ENCODE measurements around the gene HSD11B2.
A peak's percentile ranks its signal among the peaks of the same experiment; 100 is the strongest.
"Not testable (repeated sequence)": the region's sequence is repeated elsewhere in the genome, so short reads cannot be mapped to it uniquely, and the experiment has no call there.

Gene HSD11B2

GRCh38 chr16:67412294-67412693, 18.6 kb upstream of the HSD11B2 start:
- no peak for FAIRE-seq

GRCh38 chr16:67413978-67414911, 16.7 kb upstream of the HSD11B2 start:
- no peak for DNase-seq (ENCODE audit: extremely low spot score, insufficient read length, low read depth)
- FAIRE-seq, result no peak

More at GRCh38 chr16:67412294-67412693, 18.6 kb upstream of the HSD11B2 start:
- no peak for DNase-seq (ENCODE audit: extremely low spot score, insufficient read length, low read depth)

- not testable (repeated sequence) for FAIRE-seq; DNase-seq (ENCODE audit: extremely low spot score, insufficient read length, low read depth)
Observed at GRCh38 chr16:67415421-67415820, 15.5 kb upstream of the HSD11B2 start.

GRCh38 chr16:67415872-67416793, 14.8 kb upstream of the HSD11B2 start, which contains the start of gene ZDHHC1:
Gene ZDHHC1, minus strand, starts transcription at chr16:67416477. Its CDS starts 8,702 bp downstream, at chr16:67407775.
- FAIRE-seq, result no peak

GRCh38 chr16:67417333-67418061, 13.4 kb upstream of the HSD11B2 start:
- DNase-seq (ENCODE audit: extremely low spot score, insufficient read length, low read depth) (no peak), FAIRE-seq (no peak)

More at GRCh38 chr16:67415872-67416793, 14.8 kb upstream of the HSD11B2 start, which contains the start of gene ZDHHC1:
- peak; percentile 75 for DNase-seq (ENCODE audit: extremely low spot score, insufficient read length, low read depth)

- FAIRE-seq, result no peak
Observed at GRCh38 chr16:67419502-67419901, 11.4 kb upstream of the HSD11B2 start.

GRCh38 chr16:67419931-67420330, 11.0 kb upstream of the HSD11B2 start:
- no peak for FAIRE-seq

More at GRCh38 chr16:67419502-67419901, 11.4 kb upstream of the HSD11B2 start:
- no peak for DNase-seq (ENCODE audit: extremely low spot score, insufficient read length, low read depth)

GRCh38 chr16:67421030-67421429, 9.9 kb upstream of the HSD11B2 start:
- FAIRE-seq (no peak), DNase-seq (ENCODE audit: extremely low spot score, insufficient read length, low read depth) (no peak)

More at GRCh38 chr16:67419931-67420330, 11.0 kb upstream of the HSD11B2 start:
- no peak for DNase-seq (ENCODE audit: extremely low spot score, insufficient read length, low read depth)

GRCh38 chr16:67423015-67423414, 7.9 kb upstream of the HSD11B2 start:
- DNase-seq (ENCODE audit: extremely low spot score, insufficient read length, low read depth), result no peak
- FAIRE-seq, result no peak

- no peak for FAIRE-seq
- no peak for DNase-seq (ENCODE audit: extremely low spot score, insufficient read length, low read depth)
Observed at GRCh38 chr16:67423611-67424260, 7.2 kb upstream of the HSD11B2 start.

- DNase-seq (ENCODE audit: extremely low spot score, insufficient read length, low read depth) (no peak), FAIRE-seq (no peak)
Observed at GRCh38 chr16:67424261-67424615, 6.7 kb upstream of the HSD11B2 start.

- DNase-seq (ENCODE audit: extremely low spot score, insufficient read length, low read depth), result no peak
Observed at GRCh38 chr16:67425061-67425460, 5.9 kb upstream of the HSD11B2 start.

GRCh38 chr16:67425580-67425979, 5.3 kb upstream of the HSD11B2 start:
- DNase-seq (ENCODE audit: extremely low spot score, insufficient read length, low read depth), result no peak
- no peak for FAIRE-seq

More at GRCh38 chr16:67425061-67425460, 5.9 kb upstream of the HSD11B2 start:
- FAIRE-seq, result no peak

- no peak for FAIRE-seq
- no peak for DNase-seq (ENCODE audit: extremely low spot score, insufficient read length, low read depth)
Observed at GRCh38 chr16:67426022-67426421, 4.9 kb upstream of the HSD11B2 start.

- no peak for DNase-seq (ENCODE audit: extremely low spot score, insufficient read length, low read depth)
- no peak for FAIRE-seq
Observed at GRCh38 chr16:67426950-67427349, 4.0 kb upstream of the HSD11B2 start.

- FAIRE-seq (peak; percentile 36), DNase-seq (ENCODE audit: extremely low spot score, insufficient read length, low read depth) (peak; percentile 52)
Observed at GRCh38 chr16:67428146-67428731, 2.7 kb upstream of the HSD11B2 start.

GRCh38 chr16:67429053-67429798, 1.7 kb upstream of the HSD11B2 start:
- no peak for FAIRE-seq

More at GRCh38 chr16:67429053-67429798, 1.7 kb upstream of the HSD11B2 start:
- DNase-seq (ENCODE audit: extremely low spot score, insufficient read length, low read depth), result no peak

Measured in GM18507 (cell line).